HG02840 (cell line): ENCODE results near the gene TAS2R3.
"Not testable (repeated sequence)": the region's sequence is repeated elsewhere in the genome, so short reads cannot be mapped to it uniquely, and the experiment has no call there.

Experiments
- ATAC-seq: cut with Tn5 transposase; IDR thresholded peaks from one replicate; pipeline ENCODE4 v1.9.1; 2021; ENCODE audit warnings: mild to moderate bottlenecking, moderate library complexity, moderate number of reproducible peaks; ENCODE audit not compliant: unreplicated experiment, low FRiP score

TAS2R3 gene

GRCh38 chr7:141763797-141764196 lies at the start of gene TAS2R3:
Gene TAS2R3, plus strand, starts transcription at chr7:141764097. Its CDS starts 62 bp downstream, at chr7:141764159.
- ATAC-seq = no peak

- no peak for ATAC-seq
Observed at GRCh38 chr7:141714571-141714970, 49.3 kb upstream of the TAS2R3 start.

GRCh38 chr7:141715018-141715417 lies 48.9 kb upstream of the TAS2R3 start:
- ATAC-seq = no peak

GRCh38 chr7:141715794-141716689 lies 47.9 kb upstream of the TAS2R3 start:
- no peak for ATAC-seq

GRCh38 chr7:141717450-141717849 lies 46.4 kb upstream of the TAS2R3 start:
- ATAC-seq = no peak

GRCh38 chr7:141722529-141722928 lies 41.4 kb upstream of the TAS2R3 start:
- no peak for ATAC-seq

- no peak for ATAC-seq
Observed at GRCh38 chr7:141729020-141729419, 34.9 kb upstream of the TAS2R3 start.

GRCh38 chr7:141731476-141732149 lies 32.3 kb upstream of the TAS2R3 start:
- ATAC-seq = no peak

GRCh38 chr7:141737118-141737835 lies 26.6 kb upstream of the TAS2R3 start:
- no peak for ATAC-seq

- peak; percentile 93 for ATAC-seq
Observed at GRCh38 chr7:141737836-141738591, 25.9 kb upstream of the TAS2R3 start, which contains the start of gene SSBP1. Gene SSBP1, plus strand, starts transcription at chr7:141738358. Its CDS starts 809 bp downstream, at chr7:141739167.

GRCh38 chr7:141738592-141739013 lies 25.3 kb upstream of the TAS2R3 start:
- no peak for ATAC-seq

GRCh38 chr7:141739250-141739649 lies 24.6 kb upstream of the TAS2R3 start:
- ATAC-seq = no peak

GRCh38 chr7:141742229-141742628 lies 21.7 kb upstream of the TAS2R3 start:
- ATAC-seq = no peak

- ATAC-seq = no peak
Observed at GRCh38 chr7:141744131-141744530, 19.8 kb upstream of the TAS2R3 start.

GRCh38 chr7:141748396-141748795 lies 15.5 kb upstream of the TAS2R3 start:
- no peak for ATAC-seq

GRCh38 chr7:141751904-141752303 lies 12.0 kb upstream of the TAS2R3 start:
- ATAC-seq = not testable (repeated sequence)

GRCh38 chr7:141752634-141753033 lies 11.3 kb upstream of the TAS2R3 start:
- ATAC-seq = no peak

GRCh38 chr7:141754939-141755338 lies 9.0 kb upstream of the TAS2R3 start:
- no peak for ATAC-seq

GRCh38 chr7:141770083-141770583 lies 6.2 kb downstream of the TAS2R3 start:
- not testable (repeated sequence) for ATAC-seq

- ATAC-seq = no peak
Observed at GRCh38 chr7:141776374-141776773, 12.5 kb downstream of the TAS2R3 start, which contains the start of gene TAS2R4. Gene TAS2R4, plus strand, starts transcription at chr7:141776674. Its CDS starts 1,815 bp downstream, at chr7:141778489.
